Activated T-helper 1 cell treated with anti-CD3 and anti-CD28 coated beads, Interleukin-2, amount 50 U/mL, for 16 hours (primary cell): Measurements from ENCODE around the gene UBXN2A.
A peak's percentile ranks its signal among the peaks of the same experiment; 100 is the strongest.
"Not testable (repeated sequence)": the region's sequence is repeated elsewhere in the genome, so short reads cannot be mapped to it uniquely, and the experiment has no call there.

ENCODE experiments used
- DNase-seq, 2 donors: peaks; one replicate each; pipeline ENCODE4 v3.0.0-alpha.2; 2020; ENCODE audit warnings: low read depth in 1 of 2, low spot score in 1 of 2

UBXN2A gene

DNA sequence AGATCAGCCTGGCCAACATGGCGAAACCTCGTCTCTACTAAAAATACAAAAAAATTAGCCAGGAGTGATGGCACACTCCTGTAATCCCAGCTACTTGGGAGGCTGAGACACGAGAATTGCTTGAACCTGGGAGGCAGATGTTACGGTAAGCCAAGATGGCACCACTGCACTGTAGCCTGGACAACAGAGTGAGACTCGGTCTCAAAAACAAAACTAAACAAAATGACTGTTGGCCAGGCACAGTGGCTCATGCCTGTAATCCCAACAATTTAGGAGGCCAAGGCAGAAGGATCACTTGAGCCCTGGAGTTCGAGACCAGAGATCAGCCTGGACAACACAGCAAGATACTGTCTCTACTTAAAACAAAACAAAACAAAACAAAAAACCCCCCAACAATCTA is 102.9 kb downstream of the UBXN2A start:
- not testable (repeated sequence) for DNase-seq

DNA sequence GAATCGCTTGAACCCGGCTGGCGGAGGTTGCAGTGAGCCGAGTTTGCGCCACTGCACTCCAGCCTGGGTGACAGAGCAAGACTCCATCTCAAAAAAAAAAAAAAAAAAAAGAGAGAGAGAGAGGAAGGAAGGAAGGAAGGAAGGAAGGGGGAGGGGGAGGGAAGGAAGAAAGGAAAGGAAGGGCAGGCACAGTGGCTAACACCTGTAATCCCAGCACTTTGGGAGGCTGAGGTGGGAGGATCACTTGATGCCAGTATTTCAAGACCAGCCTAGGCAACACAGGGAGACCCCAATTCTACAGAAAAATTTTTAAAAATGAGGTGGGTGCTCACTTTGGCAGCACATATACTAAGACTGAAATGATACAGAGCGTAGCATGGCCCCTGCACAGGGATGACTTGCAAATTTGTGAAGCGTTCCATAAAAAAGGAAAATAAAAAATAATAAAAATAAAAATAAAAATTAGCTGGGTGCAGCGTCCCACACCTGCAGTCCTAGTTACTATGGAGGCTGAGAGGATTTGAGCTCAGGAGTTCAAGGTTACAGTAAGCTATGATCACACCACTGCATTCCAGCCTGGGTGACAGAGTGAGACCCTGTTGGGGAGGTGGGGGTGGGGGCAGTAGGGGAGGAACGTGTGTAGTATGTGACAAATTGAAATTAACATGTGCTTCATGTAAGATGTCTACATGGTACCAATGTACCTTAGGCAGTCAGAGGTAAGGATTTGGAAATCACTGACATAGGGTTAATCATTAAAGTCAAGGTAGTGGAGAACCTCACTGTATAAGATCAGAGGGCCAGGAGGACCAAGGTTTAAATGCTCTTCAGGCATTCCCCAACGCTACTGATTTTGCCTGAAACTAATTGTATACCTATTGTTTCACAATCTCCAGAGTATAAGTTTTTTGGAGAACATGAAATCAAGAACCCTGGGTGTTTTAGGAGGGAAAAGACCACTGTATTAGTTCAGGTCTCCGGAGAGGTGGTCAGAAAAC is 105.5 kb downstream of the UBXN2A start:
- DNase-seq = no peak

DNA sequence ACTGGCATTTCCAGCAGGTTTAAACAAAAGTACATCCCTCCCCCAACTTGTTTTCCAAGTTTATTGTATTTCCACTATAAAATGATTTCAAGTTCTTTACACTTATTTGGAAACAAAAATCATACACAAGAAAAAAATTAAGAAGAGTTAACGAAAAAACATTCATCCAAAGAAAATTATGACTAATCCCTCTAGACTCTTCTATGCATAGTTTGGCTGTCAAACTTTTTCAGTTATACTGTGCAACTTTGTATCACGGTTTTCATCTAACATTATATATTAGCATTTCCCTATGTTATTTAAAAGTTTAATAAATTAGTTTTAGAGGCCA is 106.3 kb downstream of the UBXN2A start:
- no peak for DNase-seq

DNA sequence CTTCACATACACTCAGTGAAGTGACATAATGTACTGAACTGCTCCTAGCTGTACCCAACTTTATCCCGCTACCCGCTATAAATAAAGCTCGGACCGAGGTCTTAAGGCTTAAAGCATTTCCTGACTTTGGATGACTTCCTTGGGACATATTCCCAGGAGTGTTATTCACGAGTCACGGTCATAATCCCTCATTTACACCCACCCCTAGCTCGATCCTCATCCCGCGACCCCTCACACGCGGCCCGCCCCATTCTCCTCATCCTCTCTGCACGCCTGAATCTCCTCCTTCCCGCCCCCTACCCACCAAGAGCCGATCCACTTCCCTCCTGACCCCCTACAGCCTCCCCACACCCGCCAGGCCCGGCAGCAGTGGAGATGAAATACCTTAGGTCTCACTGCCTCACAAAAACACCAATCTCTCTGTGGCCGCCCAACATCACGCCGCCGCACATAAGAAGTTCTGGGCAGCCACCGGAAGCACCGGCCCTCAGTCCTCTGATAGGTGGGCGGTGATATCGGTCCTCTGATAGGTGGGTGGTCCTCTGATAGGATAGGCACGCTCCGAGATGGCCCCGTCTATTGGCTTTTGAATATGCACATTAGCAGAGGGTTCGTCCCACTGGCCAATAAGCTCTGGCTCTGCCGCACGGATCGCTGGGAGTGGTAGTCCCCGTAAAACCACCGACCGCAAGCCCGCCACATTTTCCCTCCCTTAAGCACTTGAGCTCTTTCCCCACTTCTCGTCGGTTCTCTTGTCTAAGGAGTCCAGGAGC is 106.9 kb downstream of the UBXN2A start, which contains the start of gene WDCP:
TSS of gene WDCP (minus strand) at position 462 of the 773 bp plus-strand sequence. CDS start 7,897 bp downstream, outside the sequence.
- DNase-seq = peak; percentile 79 to 87

DNA sequence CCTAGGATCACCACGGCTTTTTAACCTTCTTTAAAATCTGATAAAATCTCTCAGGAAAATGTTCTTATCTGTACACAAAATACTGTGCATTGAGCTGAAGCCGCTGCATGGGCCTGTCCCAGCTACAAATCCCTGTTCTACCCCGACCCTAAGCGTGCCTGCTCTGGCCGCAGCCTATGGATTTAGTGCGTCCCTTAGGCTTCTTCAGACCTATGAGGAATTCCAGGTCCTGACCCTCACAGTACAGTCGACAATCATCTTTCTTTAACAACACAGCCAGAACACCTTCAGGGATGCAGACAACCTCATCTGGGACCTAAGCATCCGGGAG is 107.4 kb downstream of the UBXN2A start:
- DNase-seq = no peak

DNA sequence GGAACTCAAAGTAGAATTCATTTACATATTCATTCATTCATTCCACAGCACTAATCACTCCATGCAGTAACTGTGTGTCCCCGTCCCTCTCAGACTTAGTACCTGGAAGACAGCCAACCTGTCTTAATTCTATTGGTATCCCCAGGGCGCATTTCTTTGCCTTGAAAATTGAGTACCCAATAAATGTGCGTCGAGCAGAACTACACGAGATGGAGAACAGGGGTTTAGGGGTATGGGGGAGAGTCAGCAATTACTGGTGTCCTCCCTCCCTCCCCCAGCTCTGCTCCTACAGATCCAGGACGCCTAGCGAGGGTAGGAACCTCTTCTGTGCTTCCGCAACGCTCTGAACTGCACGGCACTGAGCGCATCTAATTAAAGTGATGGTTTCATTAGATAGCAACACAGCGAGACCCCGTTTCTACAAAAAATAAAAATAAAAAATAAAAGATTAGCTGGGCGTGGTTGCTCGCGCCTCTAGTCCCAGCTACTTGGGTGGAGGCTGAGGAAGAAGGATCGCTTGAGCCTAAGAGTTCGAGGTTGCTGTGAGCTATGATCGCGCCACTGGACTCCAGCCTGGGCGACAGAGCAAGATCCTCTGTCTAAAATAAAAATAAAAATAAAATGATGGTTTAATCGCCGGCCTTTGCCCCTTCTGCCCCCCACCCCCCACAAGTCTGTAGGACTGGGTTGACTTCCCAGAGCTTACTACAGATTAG is 108.7 kb downstream of the UBXN2A start:
- DNase-seq = no peak

DNA sequence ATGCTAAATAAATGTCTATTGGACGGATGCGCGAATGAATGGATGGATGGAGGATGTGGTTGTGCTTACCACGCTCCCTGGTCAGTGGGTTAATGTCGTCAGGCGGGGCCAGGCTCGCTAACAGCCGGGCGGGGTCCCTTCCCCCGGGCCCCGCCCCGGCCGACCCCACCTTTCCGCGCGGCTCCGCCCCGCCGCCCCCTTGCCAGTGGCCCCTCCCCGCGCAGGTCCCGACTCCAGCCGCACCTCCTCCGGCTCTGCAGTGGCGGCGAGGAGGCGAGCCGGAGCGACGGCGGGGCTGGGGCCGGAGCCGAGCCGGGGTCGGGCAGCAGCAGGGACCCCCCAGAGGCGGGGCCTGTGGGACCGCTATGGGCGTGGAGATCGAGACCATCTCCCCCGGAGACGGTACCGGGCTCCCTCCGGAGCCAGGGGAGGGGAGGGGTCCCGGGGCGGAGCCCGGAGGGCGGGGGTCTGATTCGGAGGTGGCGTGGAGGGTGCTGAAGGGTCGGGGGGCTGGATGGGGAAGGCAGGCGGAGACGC is 109.3 kb downstream of the UBXN2A start, which contains the start of gene FKBP1B:
TSS of gene FKBP1B (plus strand) at position 257 of the 537 bp plus-strand sequence. CDS start at position 366, 109 bp downstream.
- peak in 1 of 2 donors; percentile 34 for DNase-seq

DNA sequence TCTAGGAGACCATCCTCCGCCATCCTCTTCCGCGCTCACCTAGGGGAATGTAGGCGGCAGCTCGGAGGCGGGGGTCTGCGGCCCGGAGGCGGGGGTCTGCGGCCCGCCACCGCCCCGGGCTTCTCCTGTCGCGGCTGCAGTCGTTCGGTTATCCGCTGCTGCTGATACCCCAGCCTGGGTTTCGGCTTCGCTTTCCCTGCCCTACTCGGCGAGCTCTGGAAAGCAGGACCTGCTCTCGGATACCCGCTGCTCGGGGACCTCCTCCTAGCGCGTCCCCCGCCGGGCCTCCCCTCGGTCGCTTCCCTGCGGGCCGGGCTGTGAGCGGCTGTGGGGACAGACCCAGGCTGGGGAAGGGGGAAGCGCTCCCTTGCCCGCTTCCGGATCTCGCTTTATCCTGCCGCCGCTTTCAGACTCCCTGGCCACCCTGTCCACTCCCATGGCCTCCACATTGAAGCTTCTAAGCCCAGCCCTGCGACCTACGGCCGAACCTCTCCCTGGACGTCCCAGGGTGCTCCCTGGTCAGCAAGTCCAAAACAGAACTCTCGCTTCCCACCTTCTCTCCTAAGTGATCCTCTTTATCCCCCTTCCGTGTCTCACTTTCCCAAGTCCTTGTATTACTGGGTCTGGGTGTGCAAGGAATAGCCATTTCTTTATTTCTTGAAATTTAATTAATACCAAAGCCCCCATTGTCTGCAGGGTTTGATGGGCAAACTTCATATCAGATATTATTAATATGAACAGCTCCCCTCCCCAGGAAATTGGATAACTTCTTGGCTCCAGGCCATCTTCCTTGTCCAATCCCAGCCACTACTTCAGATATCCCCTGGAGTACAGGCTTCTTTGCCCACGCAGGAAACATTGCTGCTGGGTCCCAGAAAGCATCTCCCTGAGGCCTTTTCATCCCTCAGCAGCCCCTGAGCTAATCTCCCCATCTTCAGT is 110.0 kb downstream of the UBXN2A start:
- no peak for DNase-seq

DNA sequence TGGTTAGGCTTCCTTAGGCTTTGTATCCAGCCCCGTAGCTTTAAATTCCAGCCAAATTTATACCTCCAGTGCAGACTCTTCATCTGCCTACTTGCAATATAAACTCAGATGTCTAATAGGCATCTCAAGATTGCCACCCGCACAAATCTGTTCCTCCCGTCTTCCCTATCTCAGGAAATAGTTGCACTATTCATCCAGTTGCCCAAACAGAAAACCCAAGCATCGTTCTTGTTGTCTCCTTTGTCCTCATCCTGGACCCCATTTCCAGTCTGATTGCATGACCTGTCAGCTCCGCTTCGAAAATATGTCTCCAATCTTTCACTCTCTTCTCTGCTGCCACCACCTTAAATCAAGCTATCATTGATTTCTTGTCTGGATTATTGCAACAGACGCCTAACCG is 111.6 kb downstream of the UBXN2A start:
- no peak for DNase-seq

DNA sequence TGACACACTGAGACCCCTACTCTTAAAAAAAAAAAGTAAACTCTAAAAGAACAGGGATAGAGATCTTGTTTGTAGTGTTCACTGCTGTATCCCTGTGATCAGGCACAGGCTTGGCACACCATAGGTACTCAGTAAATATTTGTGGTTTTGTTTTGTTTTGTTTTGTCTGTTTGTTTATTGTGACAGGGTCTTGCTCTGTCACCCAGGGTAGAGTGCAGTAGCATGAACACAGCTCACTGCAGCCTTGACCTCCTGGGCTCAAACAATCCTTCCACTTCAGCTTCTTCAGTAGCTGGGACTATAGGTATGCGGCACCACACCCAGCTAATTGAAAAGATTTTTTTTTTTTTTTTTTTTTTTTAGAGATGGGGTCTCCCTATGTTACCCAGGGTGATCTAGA is 112.7 kb downstream of the UBXN2A start:
- no peak for DNase-seq
